Liver (tissue), 9 donors: ENCODE results near the gene KCNN3. TPM values are rescaled to one million over a fixed set of nuclear protein-coding genes. Genes with fewer than 3 reads are reported as not detected.

Experiments
- DNase-seq: peaks from one replicate; pipeline ENCODE4 v3.0.0-alpha.2; 2017; ENCODE audit warnings: low spot score
- H3K27ac ChIP-seq, 2 donors: one replicate each; pipeline ENCODE4 v1.7.0; 2013; ENCODE audit warnings: inconsistent platforms in 2 of 2, low read length in 2 of 2, control low read depth in 1 of 2, low read depth in 1 of 2, mild to moderate bottlenecking in 1 of 2
- H3K27me3 ChIP-seq, 4 donors: one replicate each; pipeline versions ENCODE4 v1.6.1 to v1.7.0; 2013; ENCODE audit warnings: low read length in 3 of 4, inconsistent platforms in 1 of 4, mild to moderate bottlenecking in 1 of 4, moderate library complexity in 1 of 4; ENCODE audit not compliant: control insufficient read depth in 4 of 4, insufficient read depth in 4 of 4
- H3K36me3 ChIP-seq, 4 donors: one replicate each; pipeline versions ENCODE4 v1.6.1 to v1.7.0; 2013; ENCODE audit warnings: low read length in 3 of 4, mild to moderate bottlenecking in 3 of 4, low read depth in 1 of 4, moderate library complexity in 1 of 4; ENCODE audit not compliant: control insufficient read depth in 4 of 4, insufficient read depth in 3 of 4
- H3K4me1 ChIP-seq, 4 donors: one replicate each; pipeline versions ENCODE4 v1.6.1 to v1.7.0; 2013; ENCODE audit warnings: low read length in 3 of 4, mild to moderate bottlenecking in 3 of 4, moderate library complexity in 1 of 4; ENCODE audit not compliant: control insufficient read depth in 4 of 4, insufficient read depth in 4 of 4
- H3K4me3 ChIP-seq, 3 donors: one replicate each; pipeline versions ENCODE4 v1.6.1 to v1.7.0; 2013; ENCODE audit warnings: low read length in 3 of 3, control low read depth in 1 of 3, low read depth in 1 of 3, mild to moderate bottlenecking in 1 of 3
- H3K9ac ChIP-seq, 2 donors: one replicate each; pipeline ENCODE4 v1.7.0; 2013; ENCODE audit warnings: low read length in 2 of 2, mild to moderate bottlenecking in 2 of 2, moderate library complexity in 2 of 2, control low read depth in 1 of 2, low read depth in 1 of 2
- H3K9me3 ChIP-seq, 4 donors: one replicate each; pipeline versions ENCODE4 v1.6.1 to v1.7.0; 2013; ENCODE audit warnings: low read length in 3 of 4; ENCODE audit not compliant: control insufficient read depth in 4 of 4
- EGR1 ChIP-seq, 2 donors: IDR thresholded peaks; 2 replicates each; pipeline ENCODE4 v1.6.1; 2016 to 2018; ENCODE audit warnings: antibody characterized with exemption in 2 of 2, low read depth in 2 of 2
- FOXA1 ChIP-seq: IDR thresholded peaks from 2 replicates; pipeline ENCODE4 v1.6.1; 2016; ENCODE audit warnings: antibody characterized with exemption
- FOXA2 ChIP-seq: IDR thresholded peaks from 2 replicates; pipeline ENCODE4 v1.6.1; 2016; ENCODE audit warnings: antibody characterized with exemption
- GABPA ChIP-seq, 2 donors: IDR thresholded peaks in 1 of 2; conservative IDR thresholded peaks in 1 of 2; 2 replicates each; pipeline ENCODE4 v1.6.1; 2016; ENCODE audit warnings: antibody characterized with exemption in 2 of 2, mild to moderate bottlenecking in 1 of 2, moderate library complexity in 1 of 2
- HNF4A ChIP-seq, 2 donors: conservative IDR thresholded peaks; 2 replicates each; pipeline ENCODE4 v1.6.1; 2016; ENCODE audit warnings: antibody characterized with exemption in 2 of 2, mild to moderate bottlenecking in 2 of 2
- HNF4G ChIP-seq: IDR thresholded peaks from 2 replicates; pipeline ENCODE4 v1.6.1; 2016; ENCODE audit warnings: antibody characterized with exemption
- JUND ChIP-seq, 2 donors: IDR thresholded peaks; 2 replicates each; pipeline ENCODE4 v1.6.1; 2016; ENCODE audit warnings: antibody characterized with exemption in 2 of 2
- NR2F2 ChIP-seq: IDR thresholded peaks from 2 replicates; pipeline ENCODE4 v1.6.1; 2016; ENCODE audit warnings: antibody characterized with exemption
- RAD21 ChIP-seq, 2 donors: IDR thresholded peaks; 2 replicates each; pipeline ENCODE4 v1.6.1; 2016; ENCODE audit warnings: antibody characterized with exemption in 2 of 2, mild to moderate bottlenecking in 2 of 2
- RXRA ChIP-seq, 2 donors: IDR thresholded peaks; 2 replicates each; pipeline ENCODE4 v1.6.1; 2017 to 2018; ENCODE audit warnings: antibody characterized with exemption in 2 of 2, mild to moderate bottlenecking in 1 of 2
- SP1 ChIP-seq: IDR thresholded peaks from 2 replicates; pipeline ENCODE4 v1.6.1; 2018; ENCODE audit warnings: antibody characterized with exemption, mild to moderate bottlenecking
- TAF1 ChIP-seq: conservative IDR thresholded peaks from 2 replicates; pipeline ENCODE4 v1.6.1; 2016; ENCODE audit warnings: antibody characterized with exemption, mild to moderate bottlenecking
- YY1 ChIP-seq: IDR thresholded peaks from 2 replicates; pipeline ENCODE4 v1.6.1; 2016; ENCODE audit warnings: antibody characterized with exemption, mild to moderate bottlenecking
- WGBS: extraction: QIAGEN DNeasy Blood & Tissue Kit; methylation state at CpG from one replicate; pipeline ENCODE4 v1.1.7; 2013; 5-methylcytosine and 5-hydroxymethylcytosine counted together
- polyA plus RNA-seq, 2 donors: library from polyadenylated mRNA; stranded (reverse) in 1 of 2; unstranded in 1 of 2; fragments of 200-250 nt in 1 of 2; fragments of >200 nt in 1 of 2; fragmentation: Nextera tagmentation in 1 of 2; extraction: Ambion mirVana in 1 of 2; gene quantifications; one replicate each; pipeline versions ENCODE4 v1.2.1 to v1.2.3, GENCODE V29; 2013 to 2015
- total RNA-seq, 2 donors: library from RNA; depleted of rRNA; stranded (reverse); fragments of >200 nt; gene quantifications; one replicate each; pipeline ENCODE4 v1.2.3, GENCODE V29; 2014
- TF ChIP-seq, protein P1 (sequence below): IDR thresholded peaks from 2 replicates; pipeline ENCODE4 v1.6.1; 2016; ENCODE audit warnings: antibody characterized with exemption
- TF ChIP-seq, protein P2 (sequence below): IDR thresholded peaks from 2 replicates; pipeline ENCODE4 v1.6.1; 2016; ENCODE audit warnings: antibody characterized with exemption
- TF ChIP-seq, protein P3 (sequence below): fragments of 150-350 bp; IDR thresholded peaks from 2 replicates; pipeline ENCODE4 v1.5.1; 2017; ENCODE audit warnings: improper control_type of control experiment, low read depth, low read length; ENCODE audit not compliant: missing input control
- TF ChIP-seq, protein P4 (sequence below): IDR thresholded peaks from 2 replicates; pipeline ENCODE4 v1.6.1; 2016; ENCODE audit warnings: antibody characterized with exemption
- TF ChIP-seq, protein P5 (sequence below): IDR thresholded peaks from 2 replicates; pipeline ENCODE4 v1.6.1; 2016; ENCODE audit warnings: antibody characterized with exemption, mild to moderate bottlenecking
- donor health status: healthy.
- donor health status: healthy.
- donor health status: healthy.
- donor health status: healthy.
- donor health status: healthy.

The KCNN3 gene
- total and polyA plus RNA-seq, 4 donors: 0.09 to 0.68 (median 0.15) TPM

DNA sequence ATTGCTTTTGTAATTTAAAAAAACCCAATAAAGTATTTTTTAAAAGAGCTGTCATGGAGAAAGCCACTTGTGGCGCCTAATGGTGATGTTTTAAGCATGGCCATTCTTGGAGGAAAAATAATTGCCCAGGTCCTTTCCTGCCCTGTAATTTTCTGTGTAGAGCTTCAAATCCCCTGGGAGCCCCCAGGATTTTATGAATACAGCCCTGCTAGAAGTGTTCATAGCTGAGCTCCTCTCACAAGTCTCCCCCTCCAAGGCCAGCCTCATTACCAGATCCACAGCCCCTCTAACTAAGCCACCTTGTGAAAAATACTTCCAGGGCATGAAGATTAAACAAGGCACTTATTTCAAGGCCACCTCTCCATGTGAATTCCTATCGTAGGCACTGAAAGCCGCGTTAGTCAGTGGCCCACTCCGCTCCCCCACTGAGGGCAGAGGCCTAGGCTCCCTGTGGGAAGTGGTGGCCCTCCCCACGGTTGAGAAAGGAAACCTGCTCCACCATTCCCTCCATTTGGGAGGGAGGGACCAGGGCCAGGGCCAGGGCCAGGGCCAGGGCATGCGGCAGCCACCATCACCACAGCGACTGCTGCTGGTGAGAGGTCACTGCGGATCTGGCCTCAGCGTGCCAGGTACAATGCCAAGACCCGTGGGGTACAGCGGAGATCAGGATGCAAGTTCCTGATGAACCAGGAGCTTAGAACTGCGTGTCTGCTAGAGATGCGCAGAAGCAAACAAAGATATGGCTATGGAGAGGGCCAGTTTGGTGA lies 83.1 kb downstream of the KCNN3 start:
- Histone ChIP-seq H3K36me3 (no peaks in the 10 kb centered on the region), H3K27me3 (no peaks in the 10 kb centered on the region), H3K9me3 (no peaks in the 10 kb centered on the region), H3K9ac (no peak overlapping the region), H3K4me1 (peaks cover 4 to 14% (median 12%) of the 10 kb centered on the region in 4 donors), H3K27ac (no peak overlapping the region), H3K4me3 (no peak overlapping the region)
- TF ChIP-seq JUND (IDR thresholded peaks at IDR 0.05) (no peak), NR2F2 (no peak), YY1 (no peak), FOXA1 (no peak), GABPA (IDR thresholded peaks at IDR 0.05 in 1 of 2, conservative IDR thresholded peaks at IDR 0.05 in 1 of 2) (no peak), HNF4A (conservative IDR thresholded peaks at IDR 0.05) (no peak), FOXA2 (no peak), SP1 (no peak), RXRA (IDR thresholded peaks at IDR 0.05) (no peak), RAD21 (IDR thresholded peaks at IDR 0.05) (no peak), TAF1 (no peak), HNF4G (no peak)
- TF ChIP-seq, protein P1, sequence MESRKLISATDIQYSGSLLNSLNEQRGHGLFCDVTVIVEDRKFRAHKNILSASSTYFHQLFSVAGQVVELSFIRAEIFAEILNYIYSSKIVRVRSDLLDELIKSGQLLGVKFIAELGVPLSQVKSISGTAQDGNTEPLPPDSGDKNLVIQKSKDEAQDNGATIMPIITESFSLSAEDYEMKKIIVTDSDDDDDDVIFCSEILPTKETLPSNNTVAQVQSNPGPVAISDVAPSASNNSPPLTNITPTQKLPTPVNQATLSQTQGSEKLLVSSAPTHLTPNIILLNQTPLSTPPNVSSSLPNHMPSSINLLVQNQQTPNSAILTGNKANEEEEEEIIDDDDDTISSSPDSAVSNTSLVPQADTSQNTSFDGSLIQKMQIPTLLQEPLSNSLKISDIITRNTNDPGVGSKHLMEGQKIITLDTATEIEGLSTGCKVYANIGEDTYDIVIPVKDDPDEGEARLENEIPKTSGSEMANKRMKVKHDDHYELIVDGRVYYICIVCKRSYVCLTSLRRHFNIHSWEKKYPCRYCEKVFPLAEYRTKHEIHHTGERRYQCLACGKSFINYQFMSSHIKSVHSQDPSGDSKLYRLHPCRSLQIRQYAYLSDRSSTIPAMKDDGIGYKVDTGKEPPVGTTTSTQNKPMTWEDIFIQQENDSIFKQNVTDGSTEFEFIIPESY: no peak
- TF ChIP-seq, protein P2, sequence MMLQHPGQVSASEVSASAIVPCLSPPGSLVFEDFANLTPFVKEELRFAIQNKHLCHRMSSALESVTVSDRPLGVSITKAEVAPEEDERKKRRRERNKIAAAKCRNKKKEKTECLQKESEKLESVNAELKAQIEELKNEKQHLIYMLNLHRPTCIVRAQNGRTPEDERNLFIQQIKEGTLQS: no peak
- TF ChIP-seq, protein P3, sequence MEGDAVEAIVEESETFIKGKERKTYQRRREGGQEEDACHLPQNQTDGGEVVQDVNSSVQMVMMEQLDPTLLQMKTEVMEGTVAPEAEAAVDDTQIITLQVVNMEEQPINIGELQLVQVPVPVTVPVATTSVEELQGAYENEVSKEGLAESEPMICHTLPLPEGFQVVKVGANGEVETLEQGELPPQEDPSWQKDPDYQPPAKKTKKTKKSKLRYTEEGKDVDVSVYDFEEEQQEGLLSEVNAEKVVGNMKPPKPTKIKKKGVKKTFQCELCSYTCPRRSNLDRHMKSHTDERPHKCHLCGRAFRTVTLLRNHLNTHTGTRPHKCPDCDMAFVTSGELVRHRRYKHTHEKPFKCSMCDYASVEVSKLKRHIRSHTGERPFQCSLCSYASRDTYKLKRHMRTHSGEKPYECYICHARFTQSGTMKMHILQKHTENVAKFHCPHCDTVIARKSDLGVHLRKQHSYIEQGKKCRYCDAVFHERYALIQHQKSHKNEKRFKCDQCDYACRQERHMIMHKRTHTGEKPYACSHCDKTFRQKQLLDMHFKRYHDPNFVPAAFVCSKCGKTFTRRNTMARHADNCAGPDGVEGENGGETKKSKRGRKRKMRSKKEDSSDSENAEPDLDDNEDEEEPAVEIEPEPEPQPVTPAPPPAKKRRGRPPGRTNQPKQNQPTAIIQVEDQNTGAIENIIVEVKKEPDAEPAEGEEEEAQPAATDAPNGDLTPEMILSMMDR: no peak
- no peak for DNase-seq
- WGBS: 96% methylated on average over 14 of the region's 14 CpGs

DNA sequence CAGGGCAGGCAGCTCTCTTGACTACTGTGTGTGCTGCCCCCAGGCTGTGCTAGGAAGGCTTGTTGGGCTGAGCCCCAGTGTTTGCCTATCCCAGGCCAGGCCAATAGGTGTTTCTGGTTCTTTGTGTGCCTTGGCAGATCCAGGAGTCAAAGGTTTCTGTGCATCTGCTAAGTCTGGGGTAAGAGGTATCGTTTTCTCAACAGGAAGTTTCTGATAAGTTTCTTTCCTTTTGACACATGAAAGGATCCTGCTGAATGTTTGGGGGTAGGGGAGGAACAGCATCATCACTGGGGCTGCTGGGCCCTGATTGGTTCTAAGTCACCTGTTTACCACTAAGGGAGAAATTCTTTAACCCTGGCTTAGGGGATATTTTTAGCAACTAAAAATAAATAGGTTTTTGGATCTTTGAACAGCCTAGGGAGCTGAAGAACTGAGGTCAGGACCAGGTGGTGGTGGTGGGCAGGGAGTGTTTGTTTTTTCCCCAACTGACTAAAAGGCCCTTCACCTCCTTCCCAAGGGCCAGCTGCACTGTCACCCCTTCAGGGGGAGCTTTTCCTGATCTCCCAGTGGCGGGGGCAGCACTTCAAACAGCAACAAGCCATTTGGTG lies 85.1 kb downstream of the KCNN3 start:
- Histone ChIP-seq H3K36me3 (no peaks in the 10 kb centered on the region), H3K9ac (no peak overlapping the region), H3K4me1 (peaks cover 4 to 14% (median 12%) of the 10 kb centered on the region in 4 donors), H3K27ac (peak overlapping the region; percentile 58 to 75), H3K4me3 (no peak overlapping the region), H3K9me3 (no peaks in the 10 kb centered on the region), H3K27me3 (no peaks in the 10 kb centered on the region)
- 33% methylated on average over 2 of the region's 2 CpGs for WGBS
- DNase-seq: no peak
- TF ChIP-seq FOXA1 (peak; percentile 42), TAF1 (peak; percentile 16), RAD21 (IDR thresholded peaks at IDR 0.05) (peak; percentile 55 to 62), JUND (IDR thresholded peaks at IDR 0.05) (peak; percentile 45 to 56), HNF4A (conservative IDR thresholded peaks at IDR 0.05) (peak; percentile 74 to 83), SP1 (peak; percentile 83), NR2F2 (peak; percentile 77), YY1 (no peak), EGR1 (IDR thresholded peaks at IDR 0.05; ENCODE audit: low read depth in 2 of 2) (no peak), FOXA2 (peak; percentile 38), HNF4G (peak; percentile 30)
- TF ChIP-seq, protein P4, sequence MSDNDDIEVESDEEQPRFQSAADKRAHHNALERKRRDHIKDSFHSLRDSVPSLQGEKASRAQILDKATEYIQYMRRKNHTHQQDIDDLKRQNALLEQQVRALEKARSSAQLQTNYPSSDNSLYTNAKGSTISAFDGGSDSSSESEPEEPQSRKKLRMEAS: peak; percentile 58
- TF ChIP-seq, protein P1: peak; percentile 54
- TF ChIP-seq, protein P2: no peak
- TF ChIP-seq, protein P5, sequence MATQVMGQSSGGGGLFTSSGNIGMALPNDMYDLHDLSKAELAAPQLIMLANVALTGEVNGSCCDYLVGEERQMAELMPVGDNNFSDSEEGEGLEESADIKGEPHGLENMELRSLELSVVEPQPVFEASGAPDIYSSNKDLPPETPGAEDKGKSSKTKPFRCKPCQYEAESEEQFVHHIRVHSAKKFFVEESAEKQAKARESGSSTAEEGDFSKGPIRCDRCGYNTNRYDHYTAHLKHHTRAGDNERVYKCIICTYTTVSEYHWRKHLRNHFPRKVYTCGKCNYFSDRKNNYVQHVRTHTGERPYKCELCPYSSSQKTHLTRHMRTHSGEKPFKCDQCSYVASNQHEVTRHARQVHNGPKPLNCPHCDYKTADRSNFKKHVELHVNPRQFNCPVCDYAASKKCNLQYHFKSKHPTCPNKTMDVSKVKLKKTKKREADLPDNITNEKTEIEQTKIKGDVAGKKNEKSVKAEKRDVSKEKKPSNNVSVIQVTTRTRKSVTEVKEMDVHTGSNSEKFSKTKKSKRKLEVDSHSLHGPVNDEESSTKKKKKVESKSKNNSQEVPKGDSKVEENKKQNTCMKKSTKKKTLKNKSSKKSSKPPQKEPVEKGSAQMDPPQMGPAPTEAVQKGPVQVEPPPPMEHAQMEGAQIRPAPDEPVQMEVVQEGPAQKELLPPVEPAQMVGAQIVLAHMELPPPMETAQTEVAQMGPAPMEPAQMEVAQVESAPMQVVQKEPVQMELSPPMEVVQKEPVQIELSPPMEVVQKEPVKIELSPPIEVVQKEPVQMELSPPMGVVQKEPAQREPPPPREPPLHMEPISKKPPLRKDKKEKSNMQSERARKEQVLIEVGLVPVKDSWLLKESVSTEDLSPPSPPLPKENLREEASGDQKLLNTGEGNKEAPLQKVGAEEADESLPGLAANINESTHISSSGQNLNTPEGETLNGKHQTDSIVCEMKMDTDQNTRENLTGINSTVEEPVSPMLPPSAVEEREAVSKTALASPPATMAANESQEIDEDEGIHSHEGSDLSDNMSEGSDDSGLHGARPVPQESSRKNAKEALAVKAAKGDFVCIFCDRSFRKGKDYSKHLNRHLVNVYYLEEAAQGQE: peak; percentile 67
